ENCODE data around the gene HTRA3. TPM values are rescaled to one million over a fixed set of nuclear protein-coding genes. Genes with fewer than 3 reads are reported as not detected.

Gene HTRA3
- polyA plus RNA-seq, 1 donor = 46.2 TPM

DNA sequence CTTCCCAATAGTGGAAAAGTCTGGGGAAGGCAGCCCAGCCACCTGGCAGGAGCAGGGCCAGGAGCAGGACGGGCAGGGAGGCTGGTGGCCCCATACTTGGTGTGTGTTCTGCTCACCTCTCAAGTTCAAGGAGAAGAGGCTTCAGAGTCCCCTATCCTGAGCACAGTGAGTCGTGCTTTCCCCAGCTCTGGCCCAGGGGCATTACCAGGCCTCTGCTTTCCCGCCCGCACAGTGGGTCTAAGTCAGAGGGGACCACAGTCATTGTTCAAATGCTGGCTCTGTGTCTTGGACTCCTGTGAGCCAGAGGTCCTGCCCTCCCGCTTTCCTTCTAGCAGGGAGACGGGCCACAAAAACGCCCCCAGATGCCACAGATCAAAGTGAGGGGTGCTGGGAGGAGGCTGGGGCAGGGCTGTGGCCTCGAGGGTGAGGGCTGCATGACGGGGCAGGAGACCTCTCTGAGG is 27.6 kb downstream of the HTRA3 start:
- DNase-seq = no peak

DNA sequence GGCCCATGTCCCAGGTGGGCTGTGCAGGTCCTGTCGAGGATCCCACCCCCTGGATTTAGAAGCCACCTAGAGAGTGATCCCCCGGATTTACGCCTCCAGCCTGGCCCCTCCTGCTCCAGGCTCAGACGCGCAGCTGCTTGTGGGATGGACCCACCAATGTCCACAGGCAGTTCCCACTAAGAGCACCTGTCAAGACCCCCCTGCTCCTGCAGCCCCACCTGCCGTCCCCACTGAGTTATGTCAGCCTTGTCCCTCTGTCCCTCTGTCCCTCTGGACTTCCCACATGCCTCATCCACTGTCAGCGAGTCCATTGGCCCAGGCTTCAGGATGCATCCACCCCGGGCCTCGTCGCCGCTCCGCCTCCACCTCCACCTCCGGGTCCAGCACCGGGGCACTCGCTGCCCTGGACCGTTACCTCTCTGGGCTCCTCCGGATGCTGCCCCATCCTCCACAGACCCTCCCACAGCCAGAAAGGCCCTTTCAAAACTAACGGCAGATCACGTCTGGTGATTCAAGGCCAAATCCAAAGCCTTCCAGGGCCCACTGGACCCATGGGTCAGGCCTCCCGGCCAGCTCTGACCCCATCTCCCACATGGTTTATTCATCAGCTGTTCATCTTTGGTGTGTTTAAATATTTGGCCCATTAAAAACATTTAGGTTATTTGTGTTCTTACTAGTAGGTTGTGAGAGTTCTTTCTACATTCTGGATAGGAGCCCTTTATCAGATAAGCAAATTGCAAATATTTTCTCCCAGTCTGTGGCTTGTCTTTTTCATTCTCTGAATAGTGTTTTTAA is 28.3 kb downstream of the HTRA3 start:
- DNase-seq = no peak

DNA sequence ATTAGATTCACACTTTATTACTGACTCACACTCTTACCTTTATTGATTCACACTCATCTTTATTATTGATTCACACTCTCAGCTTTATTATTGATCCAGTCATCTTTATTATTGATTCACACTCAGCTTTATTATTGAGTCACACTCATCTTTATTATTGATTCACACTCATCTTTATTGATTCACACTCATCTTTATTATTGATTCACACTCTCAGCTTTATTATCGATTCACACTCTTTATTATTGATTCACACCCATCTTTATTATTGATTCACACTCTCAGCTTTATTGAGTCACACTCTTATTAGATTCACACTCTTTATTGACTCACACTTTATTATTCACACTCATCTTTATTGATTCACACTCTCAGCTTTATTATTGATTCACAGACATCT is 31.3 kb downstream of the HTRA3 start:
- DNase-seq = no peak

DNA sequence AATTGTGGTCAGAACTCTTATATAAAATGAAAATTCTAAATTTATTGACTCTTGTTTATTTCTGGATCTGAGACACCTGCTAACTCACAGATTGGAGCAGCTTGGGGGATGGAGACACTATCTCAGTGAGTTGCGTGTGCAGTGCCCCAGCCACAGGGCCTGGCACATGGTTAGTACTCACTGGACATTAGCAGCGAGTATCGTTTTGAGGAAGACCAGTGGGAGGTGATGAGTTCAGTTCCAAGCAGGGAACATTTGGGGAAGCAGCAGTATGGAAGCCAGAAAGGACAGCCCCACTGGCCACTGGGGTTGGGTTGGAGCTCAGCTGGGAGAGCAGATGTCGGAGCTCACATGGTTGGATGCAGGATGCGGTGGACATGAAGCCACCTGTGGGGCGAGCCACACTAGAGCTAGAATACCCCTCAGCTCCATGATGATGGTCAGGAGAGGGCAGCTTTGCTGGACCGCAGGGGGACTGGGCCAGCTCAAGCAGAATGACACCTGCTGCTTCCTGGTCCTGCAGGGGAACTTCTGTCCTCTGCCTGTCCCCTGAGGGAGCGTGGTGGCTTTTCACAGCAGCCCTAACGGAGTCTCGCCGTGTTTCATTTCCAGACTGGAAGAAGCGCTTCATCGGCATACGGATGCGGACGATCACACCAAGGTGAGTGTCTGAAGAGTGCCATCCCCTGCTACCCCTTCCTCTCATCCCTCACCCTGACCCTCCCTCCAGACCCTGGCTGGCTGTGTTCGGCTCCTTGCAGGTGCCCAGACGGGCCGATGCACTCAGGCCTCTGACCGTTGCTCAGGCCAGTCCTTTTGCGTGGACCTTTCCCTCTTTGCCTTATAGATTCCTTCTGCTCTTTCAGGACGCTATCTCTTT is 32.5 kb downstream of the HTRA3 start:
- DNase-seq = no peak

DNA sequence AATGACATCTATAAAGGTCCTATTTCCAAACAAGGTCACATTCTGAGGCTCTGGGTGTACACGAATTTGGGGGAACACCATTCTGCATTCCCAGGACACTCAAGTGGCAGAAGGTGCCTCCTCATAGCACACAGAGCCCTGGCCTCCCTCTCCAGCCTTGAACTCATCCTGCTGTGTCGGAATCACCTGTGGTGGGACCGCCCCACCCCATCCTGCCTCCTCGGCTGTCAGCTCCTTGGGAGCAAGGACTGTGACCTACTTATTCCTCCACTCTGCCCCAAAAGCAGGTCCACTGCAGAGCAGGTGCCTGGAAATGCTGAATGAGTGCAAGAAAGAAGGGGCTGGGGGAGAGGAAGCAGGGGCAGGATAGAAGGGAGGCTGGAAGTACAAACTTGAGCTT is 33.5 kb downstream of the HTRA3 start:
- DNase-seq = no peak

DNA sequence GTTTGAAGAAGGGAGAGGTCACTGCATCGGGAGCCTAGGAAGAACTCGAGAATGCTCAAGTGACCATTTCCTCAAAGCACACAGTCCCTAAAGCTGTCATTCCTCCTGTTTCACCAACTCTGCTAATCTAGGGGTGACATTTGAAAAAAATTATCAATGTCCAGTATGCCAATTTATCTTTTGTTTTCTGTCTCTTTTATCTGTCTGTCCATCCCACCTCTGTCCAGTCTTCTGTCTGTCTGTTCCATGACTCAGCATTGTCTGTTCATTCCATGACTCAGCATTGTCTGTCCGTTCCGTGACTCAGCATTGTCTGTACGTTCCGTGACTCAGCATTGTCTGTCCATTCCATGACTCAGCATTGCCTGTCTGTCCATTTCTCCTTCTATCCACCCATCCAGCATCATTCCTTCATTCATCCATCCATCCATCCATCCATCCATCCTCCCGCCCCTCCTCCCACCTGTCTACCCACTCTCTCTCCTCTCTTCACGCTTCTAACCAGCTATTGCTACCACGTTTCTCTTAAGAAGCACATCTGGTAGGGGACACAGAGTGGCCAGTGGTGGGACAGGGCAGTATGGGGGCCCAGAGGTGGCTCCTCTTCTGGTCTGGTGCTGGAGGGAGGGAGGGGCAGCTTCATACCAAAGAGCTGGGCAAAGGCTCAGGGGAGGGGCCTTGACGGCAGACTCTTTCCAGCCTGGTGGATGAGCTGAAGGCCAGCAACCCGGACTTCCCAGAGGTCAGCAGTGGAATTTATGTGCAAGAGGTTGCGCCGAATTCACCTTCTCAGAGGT is 34.1 kb downstream of the HTRA3 start:
- DNase-seq = no peak

DNA sequence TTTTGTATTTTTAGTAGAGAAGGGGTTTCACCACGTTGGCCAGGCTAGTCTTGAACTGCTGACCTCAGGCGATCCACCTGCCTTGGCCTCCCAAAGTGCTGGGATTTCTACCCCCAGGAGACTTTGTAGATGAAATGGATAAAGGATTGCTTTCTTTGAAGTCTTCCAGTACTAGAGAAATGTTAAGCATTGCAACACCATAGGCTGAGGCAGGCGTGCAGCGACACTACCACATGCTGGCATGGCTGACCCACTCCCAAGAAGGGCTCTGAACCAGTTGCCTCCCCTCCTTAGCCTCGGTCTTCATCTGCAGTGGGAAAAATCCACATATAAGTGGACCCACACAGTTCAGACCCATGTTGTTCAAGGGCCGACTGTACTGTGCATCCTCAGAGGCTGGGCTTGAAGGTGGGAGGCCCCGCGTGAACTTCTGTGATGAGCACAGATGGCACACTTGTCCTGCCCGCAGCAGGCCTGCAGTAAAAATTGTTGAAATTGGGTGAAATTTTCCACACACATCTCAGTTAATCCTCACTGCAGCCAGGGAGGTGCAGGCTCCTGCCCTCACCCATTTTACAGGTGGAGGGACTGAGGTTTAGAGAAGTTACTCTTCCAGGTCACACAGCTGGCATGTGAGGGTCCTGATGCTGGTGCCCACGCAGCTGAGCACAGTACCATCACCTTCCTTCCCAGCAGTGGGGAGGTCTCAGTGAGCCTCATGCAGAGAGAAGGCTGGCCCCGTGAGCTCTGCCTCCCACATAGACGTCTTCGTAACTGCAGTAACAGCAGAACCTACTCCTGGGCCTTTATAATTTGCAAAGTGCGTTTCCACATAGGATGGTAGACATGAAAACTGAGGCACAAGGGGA is 35.5 kb downstream of the HTRA3 start:
- DNase-seq = no peak

DNA sequence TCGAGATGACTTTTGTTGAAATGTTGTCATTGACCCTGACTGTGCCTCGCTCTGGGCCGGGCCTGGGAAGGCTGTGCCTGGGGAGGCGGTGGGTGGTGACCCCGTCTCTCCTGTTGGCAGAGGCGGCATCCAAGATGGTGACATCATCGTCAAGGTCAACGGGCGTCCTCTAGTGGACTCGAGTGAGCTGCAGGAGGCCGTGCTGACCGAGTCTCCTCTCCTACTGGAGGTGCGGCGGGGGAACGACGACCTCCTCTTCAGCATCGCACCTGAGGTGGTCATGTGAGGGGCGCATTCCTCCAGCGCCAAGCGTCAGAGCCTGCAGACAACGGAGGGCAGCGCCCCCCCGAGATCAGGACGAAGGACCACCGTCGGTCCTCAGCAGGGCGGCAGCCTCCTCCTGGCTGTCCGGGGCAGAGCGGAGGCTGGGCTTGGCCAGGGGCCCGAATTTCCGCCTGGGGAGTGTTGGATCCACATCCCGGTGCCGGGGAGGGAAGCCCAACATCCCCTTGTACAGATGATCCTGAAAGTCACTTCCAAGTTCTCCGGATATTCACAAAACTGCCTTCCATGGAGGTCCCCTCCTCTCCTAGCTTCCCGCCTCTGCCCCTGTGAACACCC is 36.4 kb downstream of the HTRA3 start:
- no peak for DNase-seq

DNA sequence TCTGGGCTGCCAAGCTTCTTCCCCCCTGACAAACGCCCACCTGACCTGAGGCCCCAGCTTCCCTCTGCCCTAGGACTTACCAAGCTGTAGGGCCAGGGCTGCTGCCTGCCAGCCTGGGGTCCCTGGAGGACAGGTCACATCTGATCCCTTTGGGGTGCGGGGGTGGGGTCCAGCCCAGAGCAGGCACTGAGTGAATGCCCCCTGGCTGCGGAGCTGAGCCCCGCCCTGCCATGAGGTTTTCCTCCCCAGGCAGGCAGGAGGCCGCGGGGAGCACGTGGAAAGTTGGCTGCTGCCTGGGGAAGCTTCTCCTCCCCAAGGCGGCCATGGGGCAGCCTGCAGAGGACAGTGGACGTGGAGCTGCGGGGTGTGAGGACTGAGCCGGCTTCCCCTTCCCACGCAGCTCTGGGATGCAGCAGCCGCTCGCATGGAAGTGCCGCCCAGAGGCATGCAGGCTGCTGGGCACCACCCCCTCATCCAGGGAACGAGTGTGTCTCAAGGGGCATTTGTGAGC is 37.0 kb downstream of the HTRA3 start:
- no peak for DNase-seq

DNA sequence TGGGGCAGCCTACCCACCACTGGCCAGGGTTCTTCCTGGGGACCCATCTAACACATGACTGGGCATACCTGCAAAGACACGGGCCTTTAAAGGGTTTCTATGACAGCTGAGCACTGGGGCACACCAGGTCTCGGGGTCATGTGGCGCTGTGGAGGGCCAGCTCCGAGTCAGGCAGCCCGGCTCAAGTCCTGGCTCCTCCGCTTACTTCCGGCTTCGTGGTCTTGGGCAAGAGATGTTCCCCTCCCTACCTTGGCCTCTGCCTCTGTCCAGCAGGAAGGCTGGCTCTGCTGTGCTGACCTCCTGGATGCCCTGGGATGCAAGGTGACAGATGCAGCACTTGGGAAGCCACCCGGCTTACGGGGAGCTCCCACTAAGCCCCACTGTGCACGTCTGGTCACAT is 37.6 kb downstream of the HTRA3 start:
- DNase-seq = no peak

DNA sequence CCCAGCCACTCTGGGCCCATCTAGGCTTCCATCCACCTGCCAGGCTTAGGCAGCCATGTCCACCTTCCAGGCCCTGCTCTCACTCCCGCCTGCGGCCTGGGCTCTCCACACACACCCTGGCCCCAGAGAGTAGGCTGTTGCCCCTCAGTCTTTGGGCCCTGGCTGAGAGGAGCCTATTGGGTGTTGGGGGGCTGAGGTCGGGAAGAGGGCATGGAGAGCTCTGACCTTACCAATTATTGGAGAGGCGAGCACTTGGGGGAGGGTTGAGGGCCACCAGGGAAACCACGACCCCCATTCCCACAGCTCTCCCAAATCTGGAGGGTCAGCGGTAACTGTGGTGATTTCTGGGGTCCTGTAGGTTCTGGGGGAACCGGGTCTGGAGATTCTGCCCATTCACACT is 38.2 kb downstream of the HTRA3 start:
- DNase-seq = no peak

DNA sequence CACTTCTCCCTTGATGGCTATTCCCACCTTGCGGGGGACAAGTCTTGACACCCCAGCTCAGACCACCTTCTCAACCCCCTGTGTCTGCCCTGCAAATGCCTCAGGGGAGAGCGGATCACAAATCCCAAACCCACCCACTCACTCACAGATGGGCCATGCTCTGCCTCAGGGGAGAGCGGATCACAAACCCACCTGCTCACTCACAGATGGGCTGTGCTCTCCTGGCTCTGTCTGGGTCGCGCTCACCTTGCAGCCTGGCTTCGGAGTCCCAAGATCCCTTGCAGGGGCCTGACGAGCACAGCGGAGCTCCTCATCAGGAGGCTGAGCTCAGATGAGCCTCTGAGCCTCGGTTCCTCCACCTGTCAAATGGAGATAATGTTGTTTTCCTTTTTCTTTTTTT is 38.6 kb downstream of the HTRA3 start:
- no peak for DNase-seq

DNA sequence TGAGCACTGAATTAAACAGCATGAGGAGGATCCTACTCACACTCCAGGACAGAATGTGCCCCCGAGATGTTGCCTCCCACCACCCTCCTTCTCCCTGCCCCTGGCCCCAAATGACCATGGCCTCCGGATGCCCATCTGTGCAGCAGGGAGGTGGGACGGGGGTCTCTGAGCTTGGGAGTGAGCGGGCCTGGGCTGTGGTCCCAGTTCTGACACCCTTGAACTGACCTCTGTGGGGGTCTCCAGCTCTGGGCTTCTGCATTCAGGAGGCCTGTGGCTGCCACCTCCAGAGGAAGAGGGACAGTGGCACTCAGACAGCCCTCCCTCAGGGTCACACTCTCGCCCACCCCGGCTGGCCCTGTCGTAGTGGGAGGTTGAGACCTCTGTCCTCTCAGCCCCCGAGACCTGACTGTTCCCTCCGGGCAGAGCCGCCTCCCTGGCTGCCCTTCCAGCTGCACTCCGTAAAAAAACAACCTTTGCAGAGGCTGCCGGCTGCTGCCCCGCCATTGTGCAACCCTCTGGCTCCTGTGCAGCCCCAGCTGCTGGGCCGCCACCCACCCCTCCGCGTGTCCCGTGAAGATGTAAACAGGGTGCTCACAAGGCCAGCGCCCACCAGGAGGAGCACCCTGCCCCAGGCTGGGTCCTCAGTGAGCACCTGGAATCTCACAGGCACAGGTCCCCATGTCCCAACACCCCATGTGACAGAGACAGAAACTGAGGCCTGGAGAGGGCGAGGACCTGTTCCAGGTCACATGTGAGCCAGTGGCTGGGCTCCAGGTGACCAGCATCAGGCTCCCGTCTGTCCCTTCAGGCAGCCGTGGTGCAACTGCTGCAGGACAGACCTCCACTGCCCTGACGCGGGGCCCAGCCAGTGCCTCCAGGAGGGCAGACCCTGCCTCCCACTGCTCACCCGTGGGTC is 39.6 kb downstream of the HTRA3 start:
- no peak for DNase-seq

DNA sequence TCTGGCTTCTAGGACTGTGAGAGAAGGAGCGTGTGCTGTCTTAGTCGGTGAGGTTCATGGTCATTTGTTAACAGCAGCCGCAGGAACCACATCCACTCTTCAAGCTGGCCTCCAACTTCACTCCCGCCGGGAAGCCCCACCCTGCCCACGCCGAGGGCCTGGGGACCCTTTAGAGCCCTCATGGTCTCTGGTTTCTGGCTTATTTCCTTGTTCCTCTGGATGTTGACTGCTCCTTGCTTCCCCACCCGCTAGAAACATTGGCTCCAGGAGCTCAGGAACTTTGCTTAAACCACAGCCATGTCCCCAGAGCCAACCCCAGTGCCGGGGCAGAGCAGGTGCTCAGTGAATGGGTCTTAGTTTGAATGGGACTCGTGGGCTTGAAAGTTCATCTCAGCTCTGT is 40.8 kb downstream of the HTRA3 start:
- no peak for DNase-seq

DNA sequence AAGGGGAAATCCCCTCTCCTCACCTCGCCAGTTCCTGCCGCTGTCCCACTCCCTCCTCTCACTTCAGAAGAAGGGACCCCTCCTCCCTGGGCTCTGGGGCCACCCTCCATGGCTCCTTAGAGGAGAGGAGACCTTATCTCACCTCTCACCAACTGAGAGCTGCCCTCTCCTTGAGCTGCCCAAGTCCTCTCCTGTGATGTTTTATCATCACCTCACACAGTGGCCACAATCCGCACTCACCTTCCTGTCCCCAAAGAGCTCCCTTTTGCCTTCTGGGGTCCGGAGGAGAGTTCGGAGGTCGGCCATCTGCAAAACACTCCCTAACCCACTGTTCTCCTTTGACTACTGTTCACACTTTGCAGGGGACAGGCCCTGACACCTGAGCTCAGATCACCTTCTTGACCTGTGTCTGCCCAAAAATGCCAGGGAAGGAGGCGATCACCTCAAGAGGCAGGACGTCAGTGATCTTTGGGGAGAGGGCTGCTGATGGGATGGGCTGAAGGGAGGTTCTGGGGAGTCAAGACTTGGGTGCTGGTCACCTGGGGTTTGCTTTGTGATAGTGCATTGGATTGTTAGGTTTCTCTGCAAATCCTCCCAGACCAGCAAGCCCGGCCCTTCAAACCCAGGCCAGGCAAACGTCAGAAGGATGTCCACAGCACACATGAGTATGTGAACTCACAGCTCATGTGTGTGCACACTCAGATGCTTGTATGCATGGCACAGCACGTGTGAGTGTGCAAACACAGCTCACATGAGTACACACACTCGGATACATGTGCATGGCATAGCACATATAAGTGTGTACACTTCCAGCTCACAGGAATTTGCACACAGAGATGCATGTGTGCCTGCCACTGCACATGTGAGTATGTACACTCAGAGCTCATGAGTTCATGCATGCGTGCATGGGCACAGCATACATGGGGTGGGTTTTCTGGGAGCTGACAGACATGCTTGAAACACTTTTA is 41.8 kb downstream of the HTRA3 start:
- no peak for DNase-seq

DNA sequence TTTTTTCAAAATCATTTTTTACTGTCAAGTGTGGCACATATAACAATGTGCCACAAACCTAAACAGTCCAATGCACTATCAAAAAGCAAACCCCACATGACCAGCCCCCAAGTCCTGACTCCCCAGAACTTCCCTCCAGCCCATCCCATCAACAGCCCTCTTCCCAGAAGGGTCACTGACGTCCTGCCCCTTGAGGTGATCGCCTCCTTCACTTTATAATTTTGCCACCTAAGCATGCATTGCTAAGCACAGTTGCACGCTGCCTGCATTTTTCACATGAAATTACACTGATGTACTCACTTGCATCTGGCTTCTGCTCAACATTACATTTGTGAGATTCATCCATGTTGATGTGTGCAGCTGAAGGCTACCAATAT is 42.5 kb downstream of the HTRA3 start:
- no peak for DNase-seq

DNA sequence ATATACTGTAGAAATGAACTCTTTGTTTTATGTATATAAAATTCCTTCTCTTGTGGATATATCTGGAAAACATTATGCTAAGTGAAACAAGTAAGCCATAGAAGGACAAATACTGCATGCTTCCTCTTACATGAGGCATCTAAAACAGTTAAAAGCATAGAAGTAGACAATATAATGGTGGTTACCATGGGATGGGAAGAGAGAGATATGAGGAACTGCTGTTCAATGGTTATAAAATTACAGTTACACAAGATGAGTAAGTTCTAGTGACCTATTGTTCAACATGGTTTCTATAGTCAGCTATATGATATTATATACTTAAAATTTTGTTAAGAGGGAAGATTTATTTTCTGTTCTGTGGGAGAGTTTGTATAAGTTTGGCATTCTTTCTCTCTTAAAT is 43.4 kb downstream of the HTRA3 start:
- DNase-seq = no peak

DNA sequence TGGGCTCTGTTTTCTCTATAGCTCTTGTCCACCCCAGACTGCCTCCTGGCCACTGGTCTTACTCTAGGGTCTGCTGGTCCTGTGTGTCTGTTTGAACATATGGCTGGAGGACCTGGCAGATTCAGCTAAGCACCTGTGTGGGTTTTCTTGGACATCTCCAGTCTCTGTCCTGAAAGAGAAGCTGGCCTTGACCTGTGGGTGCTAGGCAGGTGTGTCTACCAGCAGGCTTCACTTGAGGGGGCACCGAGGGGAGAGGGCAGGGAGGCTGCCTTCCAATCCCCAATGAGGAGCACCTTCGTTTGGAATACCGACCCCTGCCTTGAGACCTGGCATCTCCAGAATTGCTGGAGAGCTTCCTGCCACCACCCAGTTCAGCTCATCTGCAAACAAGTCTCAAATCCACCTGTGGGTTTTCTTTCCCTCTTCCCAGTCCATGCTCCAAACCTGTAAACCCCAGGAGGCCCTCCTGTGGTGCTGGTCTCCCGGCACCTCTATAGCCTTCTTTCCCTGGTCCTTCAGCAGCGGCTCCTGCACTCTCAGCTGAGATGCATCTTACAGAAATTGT is 45.2 kb downstream of the HTRA3 start:
- no peak for DNase-seq

Data from hindlimb muscle (tissue), 1 donor.